ENCODE data around the gene COX7A1.
"Not testable (repeated sequence)": the region's sequence is repeated elsewhere in the genome, so short reads cannot be mapped to it uniquely, and the experiment has no call there.

The COX7A1 gene

DNA sequence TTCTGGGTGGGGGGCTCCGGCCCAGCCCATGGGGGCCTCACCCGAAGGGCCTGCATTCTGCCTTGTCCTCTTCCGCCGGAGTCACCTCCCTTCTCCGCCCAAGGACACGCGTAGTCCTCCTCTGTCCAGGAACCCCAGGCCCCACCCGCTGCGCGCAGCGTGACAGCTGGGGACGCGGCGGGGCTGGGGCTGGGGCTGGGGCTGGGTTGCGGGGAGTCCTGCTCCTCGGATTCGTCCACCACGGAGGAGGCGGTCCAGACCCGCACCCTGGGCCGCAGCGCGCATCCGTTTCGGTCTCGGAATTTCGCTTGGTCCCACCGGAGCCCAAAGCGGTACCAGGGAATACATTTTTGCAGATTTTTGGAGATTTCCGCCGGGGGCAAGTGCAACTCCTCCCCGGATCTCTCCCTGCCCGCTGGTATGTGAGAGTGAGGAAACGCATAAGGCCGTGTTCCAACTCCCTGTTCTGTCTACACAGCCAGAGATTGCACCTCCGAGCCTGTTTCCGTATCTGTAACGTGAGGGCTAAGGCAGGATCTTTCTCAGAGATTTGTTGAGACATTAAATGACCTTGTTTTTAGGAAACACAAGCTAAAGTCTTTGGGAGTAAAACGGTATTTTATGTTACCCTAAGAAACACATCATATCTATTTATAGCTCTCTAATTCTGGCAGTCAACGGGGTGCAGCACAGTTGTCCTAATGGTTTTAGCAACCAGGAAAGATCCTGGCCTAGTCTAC is at the start of gene COX7A1:
Gene COX7A1, minus strand, starts transcription at position 96 of the 740 bp plus-strand sequence. Its CDS starts 40 bp downstream, at position 56.
- POLR2A ChIA-PET: interaction anchor here (1.1 to 1.7 kb wide), 2 partner anchors 8 to 13 kb away, joined by 4 to 5 read pairs; partner anchors contain the start of gene CAPNS1
- H3K4me3 ChIP-seq (ENCODE audit: low read depth, low read length): peak within 1 kb of the TSS; percentile 27
- no peak for DNase-seq (ENCODE audit: low read depth, low spot score)
- TF ChIP-seq CTCF (IDR thresholded peaks at IDR 0.05; ENCODE audit: insufficient read depth, low read length, missing control alignments): no peak
- CTCF ChIA-PET: interaction anchor here (0.8 to 2.1 kb wide), 5 partner anchors 12 to 92 kb away, joined by 3 to 10 read pairs (median 3); no protein-coding TSS in a partner anchor

GRCh38 chr19:36201684-36202083 is 49.4 kb upstream of the COX7A1 start:
- no peak for TF ChIP-seq CTCF (IDR thresholded peaks at IDR 0.05; ENCODE audit: insufficient read depth, low read length, missing control alignments)
- no peak for DNase-seq (ENCODE audit: low read depth, low spot score)
- ChIA-PET CTCF (no interaction called here), POLR2A (no interaction called here)
- H3K4me3 ChIP-seq (ENCODE audit: low read depth, low read length): no peak overlapping the region

GRCh38 chr19:36198119-36198518 is 45.9 kb upstream of the COX7A1 start:
- no peak for TF ChIP-seq CTCF (IDR thresholded peaks at IDR 0.05; ENCODE audit: insufficient read depth, low read length, missing control alignments)
- no peak overlapping the region for H3K4me3 ChIP-seq (ENCODE audit: low read depth, low read length)
- no peak for DNase-seq (ENCODE audit: low read depth, low spot score)
- ChIA-PET CTCF (no interaction called here), POLR2A (no interaction called here)

GRCh38 chr19:36196249-36196648 is 44.0 kb upstream of the COX7A1 start:
- no peak overlapping the region for H3K4me3 ChIP-seq (ENCODE audit: low read depth, low read length)
- CTCF ChIA-PET: interaction anchor here (1.3 kb wide), 1 partner anchor 296 kb away, joined by 3 read pairs; no protein-coding TSS in a partner anchor
- POLR2A ChIA-PET: interaction anchor here (1.1 kb wide), 1 partner anchor 14 kb away, joined by 4 read pairs; no protein-coding TSS in a partner anchor
- no peak for DNase-seq (ENCODE audit: low read depth, low spot score)
- TF ChIP-seq CTCF (IDR thresholded peaks at IDR 0.05; ENCODE audit: insufficient read depth, low read length, missing control alignments): no peak

DNA sequence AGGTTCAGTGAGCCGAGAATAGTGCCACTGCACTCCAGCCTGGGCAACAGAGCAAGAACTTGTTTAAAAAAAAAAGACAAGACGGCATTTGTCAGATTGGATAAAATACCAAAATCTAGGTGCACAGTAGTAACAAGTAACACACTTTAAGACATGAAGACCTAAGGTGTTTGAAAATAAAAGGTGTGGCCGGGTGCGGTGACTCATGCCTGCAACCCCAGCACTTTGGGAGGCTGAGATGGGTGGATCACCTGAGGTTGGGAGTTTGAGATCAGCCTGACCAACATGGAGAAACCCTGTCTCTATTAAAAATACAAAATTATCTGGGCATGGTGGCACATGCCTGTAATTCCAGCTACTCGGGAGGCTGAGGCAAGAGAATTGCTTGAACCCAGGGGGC is 34.5 kb upstream of the COX7A1 start:
- H3K4me3 ChIP-seq (ENCODE audit: low read depth, low read length); POLR2A ChIA-PET; DNase-seq (ENCODE audit: low read depth, low spot score): not testable (repeated sequence)
- CTCF ChIA-PET: interaction anchor here (0.7 kb wide), 1 partner anchor 638 kb away, joined by 3 read pairs; no protein-coding TSS in a partner anchor

GRCh38 chr19:36183245-36183628 is 31.0 kb upstream of the COX7A1 start:
- no peak overlapping the region for H3K4me3 ChIP-seq (ENCODE audit: low read depth, low read length)
- no peak for DNase-seq (ENCODE audit: low read depth, low spot score)
- no peak for TF ChIP-seq CTCF (IDR thresholded peaks at IDR 0.05; ENCODE audit: insufficient read depth, low read length, missing control alignments)
- POLR2A ChIA-PET: interaction anchor here (0.6 to 1.0 kb wide), 2 partner anchors 13 to 55 kb away, joined by 3 to 4 read pairs; no protein-coding TSS in a partner anchor
- CTCF ChIA-PET: interaction anchor here (0.8 to 6.9 kb wide), 2 partner anchors 14 to 55 kb away, joined by 4 to 46 read pairs; no protein-coding TSS in a partner anchor
